Astrocyte of the spinal cord (primary cell): Measurements from ENCODE around the gene PLPPR3.

ENCODE experiments used
- DNase-seq: peaks from one replicate; pipeline ENCODE4 v3.0.0; 2011; ENCODE audit warnings: low read depth, low spot score
- H3K4me3 ChIP-seq: 2 replicates; pipeline ENCODE4 v1.5.1; 2011; ENCODE audit warnings: low read depth, mild to moderate bottlenecking, low read length, moderate library complexity
- in situ Hi-C: cut with HindIII; loops from 2 replicates; pipeline ENCODE4 v1.10.0; 2017; ENCODE audit warnings: low sequenced_read_pairs
- TF ChIP-seq, protein P1 (sequence below): IDR thresholded peaks from 2 replicates; pipeline ENCODE4 v1.5.1; 2012; ENCODE audit warnings: low read depth, mild to moderate bottlenecking, low read length, inconsistent platforms

Gene PLPPR3

DNA sequence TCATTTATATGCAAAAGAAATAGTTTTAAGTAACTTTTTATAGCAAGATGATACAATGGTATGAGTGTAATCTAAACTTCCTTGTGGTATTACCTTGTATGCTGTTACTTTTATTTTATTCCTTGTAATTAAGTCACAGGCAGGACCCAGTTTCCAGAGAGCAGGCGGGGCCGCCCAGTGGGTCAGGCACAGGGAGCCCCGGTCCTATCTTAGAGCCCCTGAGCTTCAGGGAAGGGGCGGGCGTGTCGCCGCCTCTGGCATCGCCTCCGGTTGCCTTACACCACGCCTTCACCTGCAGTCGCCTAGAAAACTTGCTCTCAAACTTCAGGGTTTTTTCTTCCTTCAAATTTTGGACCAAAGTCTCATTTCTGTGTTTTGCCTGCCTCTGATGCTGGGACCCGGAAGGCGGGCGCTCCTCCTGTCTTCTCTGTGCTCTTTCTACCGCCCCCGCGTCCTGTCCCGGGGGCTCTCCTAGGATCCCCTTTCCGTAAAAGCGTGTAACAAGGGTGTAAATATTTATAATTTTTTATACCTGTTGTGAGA, 10.2 kb downstream of the PLPPR3 start:
- H3K4me3 ChIP-seq = no peak overlapping the region
- no peak for DNase-seq
- TF ChIP-seq, protein P1, sequence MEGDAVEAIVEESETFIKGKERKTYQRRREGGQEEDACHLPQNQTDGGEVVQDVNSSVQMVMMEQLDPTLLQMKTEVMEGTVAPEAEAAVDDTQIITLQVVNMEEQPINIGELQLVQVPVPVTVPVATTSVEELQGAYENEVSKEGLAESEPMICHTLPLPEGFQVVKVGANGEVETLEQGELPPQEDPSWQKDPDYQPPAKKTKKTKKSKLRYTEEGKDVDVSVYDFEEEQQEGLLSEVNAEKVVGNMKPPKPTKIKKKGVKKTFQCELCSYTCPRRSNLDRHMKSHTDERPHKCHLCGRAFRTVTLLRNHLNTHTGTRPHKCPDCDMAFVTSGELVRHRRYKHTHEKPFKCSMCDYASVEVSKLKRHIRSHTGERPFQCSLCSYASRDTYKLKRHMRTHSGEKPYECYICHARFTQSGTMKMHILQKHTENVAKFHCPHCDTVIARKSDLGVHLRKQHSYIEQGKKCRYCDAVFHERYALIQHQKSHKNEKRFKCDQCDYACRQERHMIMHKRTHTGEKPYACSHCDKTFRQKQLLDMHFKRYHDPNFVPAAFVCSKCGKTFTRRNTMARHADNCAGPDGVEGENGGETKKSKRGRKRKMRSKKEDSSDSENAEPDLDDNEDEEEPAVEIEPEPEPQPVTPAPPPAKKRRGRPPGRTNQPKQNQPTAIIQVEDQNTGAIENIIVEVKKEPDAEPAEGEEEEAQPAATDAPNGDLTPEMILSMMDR = no peak
- in situ Hi-C loops = no loop called here

DNA sequence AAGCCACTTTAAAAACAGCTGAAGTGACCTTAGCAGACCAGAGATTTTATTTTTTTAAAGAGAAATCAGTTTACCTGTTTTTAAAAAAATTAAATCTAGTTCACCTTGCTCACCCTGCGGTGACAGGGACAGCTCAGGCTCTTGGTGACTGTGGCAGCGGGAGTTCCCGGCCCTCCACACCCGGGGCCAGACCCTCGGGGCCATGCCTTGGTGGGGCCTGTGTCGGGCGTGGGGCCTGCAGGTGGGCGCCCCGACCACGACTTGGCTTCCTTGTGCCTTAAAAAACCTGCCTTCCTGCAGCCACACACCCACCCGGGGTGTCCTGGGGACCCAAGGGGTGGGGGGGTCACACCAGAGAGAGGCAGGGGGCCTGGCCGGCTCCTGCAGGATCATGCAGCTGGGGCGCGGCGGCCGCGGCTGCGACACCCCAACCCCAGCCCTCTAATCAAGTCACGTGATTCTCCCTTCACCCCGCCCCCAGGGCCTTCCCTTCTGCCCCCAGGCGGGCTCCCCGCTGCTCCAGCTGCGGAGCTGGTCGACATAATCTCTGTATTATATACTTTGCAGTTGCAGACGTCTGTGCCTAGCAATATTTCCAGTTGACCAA, 10.8 kb downstream of the PLPPR3 start:
- in situ Hi-C loops = no loop called here
- TF ChIP-seq, protein P1 = no peak

DNA sequence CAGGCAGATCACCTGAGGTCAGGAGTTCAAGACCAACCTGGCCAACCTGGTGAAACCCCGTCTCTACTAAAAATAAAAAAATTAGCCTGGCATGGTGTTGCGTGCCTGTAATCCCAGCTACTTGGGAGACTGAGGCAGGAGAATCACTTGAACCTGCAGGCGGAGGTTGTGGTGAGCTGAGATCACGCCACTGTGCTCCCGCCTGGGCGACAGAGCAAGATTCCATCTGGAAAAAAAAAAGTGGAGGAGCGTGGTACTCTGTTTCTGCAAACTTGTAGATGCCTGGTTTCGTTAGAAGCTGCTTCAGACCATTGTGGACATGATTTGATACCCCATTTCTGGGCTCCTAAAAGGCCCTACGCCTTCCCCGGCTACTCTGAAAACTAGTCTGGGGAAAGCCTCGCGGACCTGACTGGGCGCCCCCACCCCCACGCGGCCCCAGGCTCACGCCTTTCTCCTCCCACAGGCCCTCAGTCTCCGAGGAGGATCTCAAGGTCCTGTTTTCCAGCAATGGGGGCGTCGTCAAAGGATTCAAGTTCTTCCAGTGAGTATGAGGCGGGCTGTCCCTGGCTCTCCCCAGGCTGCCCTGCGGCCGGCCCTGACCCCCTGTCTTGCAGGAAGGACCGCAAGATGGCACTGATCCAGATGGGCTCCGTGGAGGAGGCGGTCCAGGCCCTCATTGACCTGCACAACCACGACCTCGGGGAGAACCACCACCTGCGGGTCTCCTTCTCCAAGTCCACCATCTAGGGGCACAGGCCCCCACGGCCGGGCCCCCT, 11.5 kb downstream of the PLPPR3 start:
- TF ChIP-seq, protein P1 = no peak
- H3K4me3 ChIP-seq = no peak overlapping the region
- in situ Hi-C loops = no loop called here
- no peak for DNase-seq

More for the DNA sequence above, 10.8 kb downstream of the PLPPR3 start:
- H3K4me3 ChIP-seq = no peak overlapping the region
- no peak for DNase-seq

DNA sequence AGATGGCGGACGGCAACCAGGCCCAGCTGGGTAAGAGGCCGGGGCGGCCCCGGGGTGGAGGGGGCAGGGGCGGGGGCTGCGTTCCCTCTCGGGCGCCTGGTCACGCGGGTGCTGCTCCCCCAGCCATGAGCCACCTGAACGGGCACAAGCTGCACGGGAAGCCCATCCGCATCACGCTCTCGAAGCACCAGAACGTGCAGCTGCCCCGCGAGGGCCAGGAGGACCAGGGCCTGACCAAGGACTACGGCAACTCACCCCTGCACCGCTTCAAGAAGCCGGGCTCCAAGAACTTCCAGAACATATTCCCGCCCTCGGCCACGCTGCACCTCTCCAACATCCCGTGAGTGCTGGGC, 13.4 kb downstream of the PLPPR3 start:
- H3K4me3 ChIP-seq = no peak overlapping the region
- TF ChIP-seq, protein P1 = no peak
- in situ Hi-C loops = no loop called here
- no peak for DNase-seq

DNA sequence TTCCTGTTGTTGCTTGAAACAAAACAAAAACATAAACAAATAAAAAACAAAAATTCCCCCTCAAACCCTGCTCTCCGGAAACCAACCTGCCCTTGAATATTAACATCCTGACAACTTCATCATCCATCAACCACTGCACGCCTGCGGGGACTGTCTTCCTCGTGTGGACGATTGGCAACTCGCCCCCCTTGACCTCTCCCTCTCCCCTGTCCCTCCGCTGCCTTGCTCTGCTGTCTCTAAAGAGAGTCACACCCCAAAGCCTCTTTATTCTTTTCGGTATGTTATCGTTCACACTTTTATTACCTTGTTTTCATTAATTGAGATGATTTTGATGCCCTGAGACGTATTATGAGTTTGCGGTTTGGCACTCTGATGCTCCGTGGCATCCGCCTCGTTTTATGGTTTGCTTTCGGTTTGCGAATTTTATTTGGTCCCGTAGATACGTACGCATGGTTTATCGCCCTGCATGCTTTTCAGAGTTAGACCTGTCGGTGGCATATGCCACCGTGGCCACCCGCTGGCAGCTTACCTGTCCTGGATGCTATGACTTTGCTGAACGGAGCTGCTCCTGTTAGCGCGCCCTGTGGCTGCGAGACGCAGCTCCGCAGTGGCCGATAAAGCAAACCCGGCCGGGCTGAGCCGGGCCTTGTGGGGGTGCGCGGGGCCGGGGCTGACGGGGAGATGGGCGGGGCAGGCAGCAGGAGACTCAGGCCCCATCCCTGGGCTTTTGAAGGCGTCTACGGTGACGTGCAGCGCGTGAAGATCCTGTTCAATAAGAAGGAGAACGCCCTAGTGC, 13.9 kb downstream of the PLPPR3 start:
- in situ Hi-C loops = no loop called here
- DNase-seq = no peak
- TF ChIP-seq, protein P1 = no peak
- no peak overlapping the region for H3K4me3 ChIP-seq

DNA sequence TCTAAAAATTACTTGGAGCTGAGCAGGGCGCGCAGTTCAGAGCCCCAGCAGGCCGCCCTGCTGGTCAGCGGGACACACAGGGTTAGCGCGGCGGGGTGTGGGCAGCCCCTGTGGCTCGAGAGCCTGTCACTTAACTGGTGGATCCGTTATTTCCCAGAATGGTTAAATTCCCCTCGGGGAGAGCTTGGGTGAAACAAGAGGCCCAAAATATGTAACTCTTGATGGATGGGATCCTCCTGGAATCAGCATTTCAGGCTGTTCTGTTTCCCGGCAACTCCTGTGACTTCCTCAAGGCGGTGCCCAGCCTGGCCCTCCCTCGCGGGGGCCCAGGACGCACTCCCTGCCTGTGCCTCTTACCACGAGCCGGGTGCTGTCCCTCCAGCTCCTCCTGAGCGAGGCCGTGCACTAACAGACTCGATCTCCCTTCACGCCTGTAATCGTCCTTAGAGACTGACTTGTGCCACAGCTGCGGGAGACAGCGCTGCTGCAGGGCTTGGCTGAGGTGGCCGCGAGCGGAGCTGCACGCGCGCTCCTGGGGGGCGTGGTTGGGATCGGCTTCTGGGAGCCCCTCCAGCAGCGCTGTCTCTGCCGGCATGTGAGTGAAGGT, 14.8 kb downstream of the PLPPR3 start:
- TF ChIP-seq, protein P1 = no peak
- DNase-seq = no peak
- in situ Hi-C loops = no loop called here
- no peak overlapping the region for H3K4me3 ChIP-seq
